ENCODE results near the gene SRSF7. TPM values are rescaled to one million over a fixed set of nuclear protein-coding genes. Genes with fewer than 3 reads are reported as not detected.
"Not testable (repeated sequence)": the region's sequence is repeated elsewhere in the genome, so short reads cannot be mapped to it uniquely, and the experiment has no call there.

SRSF7 gene
- 100 to 1,000 TPM in 1 of 3 donors, 10 to 100 TPM in 2; 46.1 to 168 (median 98.6) TPM for polyA plus RNA-seq

DNA sequence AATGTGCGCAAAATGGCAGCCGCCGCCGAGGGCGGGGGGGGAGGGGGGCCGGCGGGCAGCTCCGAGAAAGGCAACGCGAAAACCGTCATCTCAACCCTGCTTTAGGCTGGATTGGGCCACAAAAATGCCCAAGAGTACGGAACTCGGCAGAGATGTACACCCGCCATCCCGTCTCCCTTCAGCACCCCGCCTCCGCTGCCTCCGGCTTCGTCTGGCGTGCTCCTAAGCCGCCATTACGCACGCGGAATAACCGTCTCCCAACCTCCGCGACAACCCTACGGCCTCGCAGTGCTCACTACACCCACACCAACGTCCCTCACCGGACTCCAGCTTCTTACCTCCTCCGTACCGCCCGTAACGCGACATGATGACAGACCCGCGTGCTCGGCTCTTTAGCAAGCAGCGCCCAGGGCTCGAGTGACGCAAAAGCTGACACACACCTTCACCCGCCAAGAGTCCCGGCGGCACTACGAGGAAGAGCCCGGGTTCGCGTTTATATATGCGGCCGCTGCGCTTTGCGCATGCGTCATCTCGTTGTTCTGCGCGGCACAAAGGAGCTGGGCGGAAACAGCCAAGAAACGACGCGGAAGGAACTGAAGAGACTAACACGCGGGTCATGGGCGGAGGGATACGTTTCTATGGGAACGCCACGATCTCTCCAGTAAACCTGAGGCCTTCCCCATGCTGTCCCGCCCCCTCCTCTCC is at the start of gene SRSF7:
TSS of gene SRSF7 (minus strand) at position 471 of the 705 bp plus-strand sequence. CDS start at position 366, 105 bp downstream.
- WGBS, 3 donors, result 0 to 1% (median 0%) methylated on average over 67 to 68 of the region's 68 CpGs
- H3K27ac ChIP-seq (ENCODE audit: low read depth, low read length), result peak within 1 kb of the TSS; percentile 88

DNA sequence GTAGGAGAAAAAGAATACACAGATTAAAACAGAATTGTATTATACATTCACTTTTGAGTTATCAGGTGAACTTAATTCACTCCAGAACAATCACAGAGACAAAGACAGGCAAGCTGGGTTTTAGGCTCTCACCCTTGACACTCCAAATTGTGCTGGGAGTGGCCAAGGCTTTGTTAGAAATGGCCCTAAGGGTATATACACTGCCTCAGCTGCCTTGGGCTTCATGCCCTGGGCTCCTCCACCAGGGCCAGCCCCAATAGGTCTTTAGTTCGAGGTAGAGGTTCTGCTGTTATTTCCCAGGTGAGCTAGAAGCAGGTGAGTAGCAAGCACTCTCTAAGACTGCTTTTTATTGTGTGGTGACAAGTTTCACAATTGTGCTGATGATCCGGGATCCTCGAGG is 46.8 kb upstream of the SRSF7 start:
- 71 to 95% (median 93%) methylated on average over 3 of the region's 3 CpGs for WGBS, 3 donors

DNA sequence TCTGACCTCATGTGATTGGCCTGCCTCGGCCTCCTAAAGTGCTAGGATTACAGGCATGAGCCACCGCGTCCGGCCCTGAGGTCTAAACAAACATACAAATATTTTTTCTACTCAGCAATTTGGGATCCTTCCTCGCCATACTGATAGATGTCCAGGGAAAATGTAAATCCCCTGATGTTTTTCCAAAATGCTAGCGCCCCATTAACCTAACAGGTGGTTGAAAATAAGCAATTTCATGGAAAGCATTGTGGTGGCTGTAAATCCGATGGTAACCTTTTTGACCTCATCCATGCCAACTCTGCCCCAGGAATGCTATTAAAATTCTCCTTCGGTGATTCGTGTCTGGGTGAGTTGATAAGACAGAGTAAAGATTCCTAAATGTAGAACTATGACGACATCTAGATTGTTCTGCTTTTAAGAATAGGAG is 46.1 kb upstream of the SRSF7 start:
- no peak overlapping the region for H3K27ac ChIP-seq (ENCODE audit: low read depth, low read length)
- WGBS, 3 donors, result 76 to 82% (median 81%) methylated on average over 10 of the region's 10 CpGs

More for the DNA sequence above, 46.8 kb upstream of the SRSF7 start:
- H3K27ac ChIP-seq (ENCODE audit: low read depth, low read length), result no peak overlapping the region

DNA sequence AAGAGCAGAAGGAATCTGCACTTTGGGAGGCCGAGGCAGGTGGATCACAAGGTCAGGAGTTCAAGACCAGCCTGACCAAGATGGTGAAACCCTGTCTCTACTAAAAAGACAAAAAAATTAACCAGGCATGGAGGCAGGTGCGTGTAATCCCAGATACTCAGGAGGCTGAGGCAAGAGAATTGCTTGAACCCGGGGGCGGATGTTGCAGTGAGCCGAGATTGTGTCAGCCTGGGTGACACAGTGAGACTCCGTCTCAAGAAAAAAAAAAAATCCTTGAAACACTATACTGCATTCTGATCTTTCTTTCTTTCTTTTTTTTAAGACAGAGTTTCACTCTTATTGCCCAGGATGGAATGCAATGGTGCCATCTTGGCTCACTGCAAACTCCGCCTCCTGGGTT is 43.9 kb upstream of the SRSF7 start:
- H3K27ac ChIP-seq (ENCODE audit: low read depth, low read length), result not testable (repeated sequence)
- WGBS, 3 donors, result 84 to 95% (median 92%) methylated on average over 7 of the region's 7 CpGs

DNA sequence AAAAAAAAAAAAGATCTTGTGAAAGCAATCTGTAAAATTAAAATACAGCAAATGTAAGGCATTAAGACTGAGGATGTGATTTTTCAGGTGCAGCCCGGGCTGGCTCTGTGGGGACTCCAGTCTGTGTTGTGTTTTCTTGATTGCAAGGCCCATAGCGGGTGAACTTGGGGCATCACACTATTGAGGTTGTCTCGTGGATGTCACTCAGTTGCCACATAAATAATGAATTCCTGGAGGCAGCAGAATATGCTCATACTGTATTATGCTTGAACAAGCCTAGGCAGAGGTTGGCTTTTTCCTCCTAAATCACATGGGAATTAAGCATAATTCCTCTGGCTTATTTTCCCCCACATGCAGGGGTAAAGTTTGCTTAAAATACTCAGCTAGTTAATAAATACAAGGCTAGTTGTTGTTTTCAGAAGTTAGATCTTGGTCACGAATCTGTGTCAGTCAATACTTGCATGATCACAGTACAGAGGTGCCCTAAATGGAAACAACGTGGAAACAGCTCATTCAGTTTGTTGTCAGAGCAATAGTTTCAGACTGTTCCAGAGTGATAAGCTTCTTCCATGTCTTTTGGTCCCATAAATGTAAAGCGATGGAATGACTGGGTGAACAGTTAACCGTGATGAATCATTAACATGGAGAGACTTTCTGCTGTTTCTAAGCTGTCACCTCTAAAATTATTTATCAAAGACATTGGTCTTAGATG is 43.2 kb upstream of the SRSF7 start:
- 59 to 82% (median 81%) methylated on average over 7 of the region's 7 CpGs for WGBS, 3 donors
- no peak overlapping the region for H3K27ac ChIP-seq (ENCODE audit: low read depth, low read length)

DNA sequence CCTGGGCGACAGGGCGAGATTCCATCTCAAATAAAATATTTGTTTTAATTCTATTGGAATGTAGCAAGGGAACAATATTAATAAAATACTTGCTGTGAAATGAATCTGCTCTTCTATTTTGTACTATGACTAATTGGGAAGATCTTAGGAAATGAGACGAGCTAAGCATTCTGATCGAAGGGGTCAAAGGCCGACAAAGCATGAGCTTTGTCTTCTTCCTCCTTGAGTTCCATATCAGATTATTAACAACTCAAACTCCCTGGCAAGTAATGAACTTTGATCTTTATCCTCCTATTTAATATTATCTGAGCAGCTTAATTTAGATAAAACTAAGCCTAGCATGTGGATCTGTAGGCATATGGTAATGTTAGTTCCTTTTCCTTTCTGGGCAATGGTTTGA is 42.4 kb upstream of the SRSF7 start:
- WGBS, 3 donors, result 87 to 93% (median 92%) methylated on average over 5 of the region's 5 CpGs
- no peak overlapping the region for H3K27ac ChIP-seq (ENCODE audit: low read depth, low read length)

DNA sequence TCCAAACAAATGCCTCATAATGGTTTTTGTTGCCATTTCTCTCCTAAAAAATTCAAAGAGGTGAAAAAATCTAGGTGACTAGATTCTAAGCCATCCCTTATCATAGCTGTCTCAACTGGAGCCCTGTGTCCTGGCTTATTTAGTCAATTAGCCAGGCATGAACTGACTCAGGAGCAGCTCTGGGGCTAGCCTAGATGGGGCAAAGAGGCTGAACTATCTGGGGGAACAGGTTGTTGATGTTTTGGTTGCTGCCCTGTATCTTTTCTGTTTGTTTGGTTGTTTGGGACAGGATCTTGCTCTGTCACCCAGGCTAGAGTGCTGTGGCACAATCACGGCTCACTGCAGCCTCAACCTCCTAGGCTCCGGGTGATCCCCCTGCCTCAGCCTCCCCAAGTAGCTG is 41.6 kb upstream of the SRSF7 start:
- 44 to 50% (median 50%) methylated on average over 2 of the region's 2 CpGs for WGBS, 3 donors
- H3K27ac ChIP-seq (ENCODE audit: low read depth, low read length), result no peak overlapping the region

DNA sequence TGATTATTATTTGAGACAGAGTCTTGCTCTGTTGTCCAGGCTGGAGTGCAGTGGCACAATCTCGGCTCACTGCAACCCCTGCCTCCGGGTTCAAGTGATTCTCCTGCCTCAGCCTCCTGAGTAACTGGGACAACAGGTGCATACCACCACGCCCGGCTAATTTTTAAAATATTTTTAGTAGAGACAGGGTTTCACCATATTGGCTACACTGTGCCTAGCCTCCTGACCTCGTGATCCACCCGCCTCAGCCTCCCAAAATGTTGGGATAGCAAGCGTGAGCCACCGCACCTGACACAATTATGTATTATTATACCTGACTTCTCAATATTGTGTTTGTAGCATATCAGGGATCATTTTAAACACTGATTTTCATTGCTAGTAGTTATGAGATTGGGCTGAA is 41.2 kb upstream of the SRSF7 start:
- 94 to 96% (median 95%) methylated on average over 8 of the region's 8 CpGs for WGBS, 3 donors
- H3K27ac ChIP-seq (ENCODE audit: low read depth, low read length), result not testable (repeated sequence)

DNA sequence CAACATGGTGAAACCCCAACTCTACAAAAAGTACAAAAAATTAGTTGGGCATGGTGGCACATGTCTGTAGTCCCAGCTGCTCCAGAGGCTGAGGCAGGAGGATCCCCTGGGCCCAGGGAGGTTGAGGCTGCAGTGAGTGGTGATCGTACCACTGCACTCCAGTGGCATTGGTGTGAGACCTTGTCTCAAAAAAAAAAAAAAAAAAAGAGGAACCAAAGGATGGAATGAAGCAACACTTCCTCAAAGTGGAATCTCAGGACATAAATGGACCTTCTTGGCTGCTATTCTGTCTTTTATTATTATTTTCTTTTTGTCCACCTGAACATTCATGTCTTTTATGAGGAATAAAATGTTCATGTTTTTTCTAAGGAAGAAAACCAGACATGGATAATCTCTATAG is 40.6 kb upstream of the SRSF7 start:
- H3K27ac ChIP-seq (ENCODE audit: low read depth, low read length), result no peak overlapping the region
- 63 to 81% (median 79%) methylated on average over 1 of the region's 1 CpG for WGBS, 3 donors

DNA sequence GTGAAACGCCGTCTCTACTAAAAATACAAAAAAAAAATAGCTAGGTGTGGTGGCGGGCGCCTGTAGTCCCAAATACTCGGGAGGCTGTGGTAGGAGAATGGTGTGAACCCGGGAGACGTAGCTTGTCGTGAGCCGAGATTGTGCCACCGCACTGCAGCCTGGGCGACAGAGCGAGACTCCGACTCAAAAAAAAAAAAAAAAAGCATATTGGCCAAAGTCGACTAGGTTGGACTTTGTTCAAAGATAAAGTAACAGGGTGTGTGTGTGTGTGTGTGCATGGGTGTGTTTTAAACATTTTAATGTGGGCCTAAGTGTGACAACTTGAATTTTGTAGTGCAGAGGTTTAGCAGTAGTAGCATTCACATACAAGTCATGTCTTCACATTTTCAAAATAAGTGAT is 38.5 kb upstream of the SRSF7 start:
- 85 to 91% (median 89%) methylated on average over 14 of the region's 14 CpGs for WGBS, 3 donors
- no peak overlapping the region for H3K27ac ChIP-seq (ENCODE audit: low read depth, low read length)

DNA sequence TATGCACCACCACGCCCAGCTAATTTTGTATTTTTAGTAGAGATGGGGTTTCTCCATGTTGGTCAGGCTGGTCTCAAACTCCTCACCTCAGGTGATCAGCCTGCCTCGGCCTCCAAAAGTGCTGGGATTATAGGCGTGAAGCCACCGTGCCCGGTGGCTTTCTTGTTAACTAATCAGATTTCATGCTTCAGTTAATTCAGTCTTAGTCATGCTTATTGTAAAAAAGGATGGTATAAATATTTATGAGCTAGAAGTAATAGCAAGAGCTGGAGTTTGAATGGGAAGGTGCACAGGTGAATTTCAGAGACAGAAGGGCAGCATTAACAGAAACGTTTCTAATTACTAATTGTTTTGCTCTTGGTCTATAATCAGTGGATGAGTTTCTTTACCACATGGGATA is 37.1 kb upstream of the SRSF7 start:
- H3K27ac ChIP-seq (ENCODE audit: low read depth, low read length), result no peak overlapping the region
- 85 to 94% (median 93%) methylated on average over 6 of the region's 6 CpGs for WGBS, 3 donors

DNA sequence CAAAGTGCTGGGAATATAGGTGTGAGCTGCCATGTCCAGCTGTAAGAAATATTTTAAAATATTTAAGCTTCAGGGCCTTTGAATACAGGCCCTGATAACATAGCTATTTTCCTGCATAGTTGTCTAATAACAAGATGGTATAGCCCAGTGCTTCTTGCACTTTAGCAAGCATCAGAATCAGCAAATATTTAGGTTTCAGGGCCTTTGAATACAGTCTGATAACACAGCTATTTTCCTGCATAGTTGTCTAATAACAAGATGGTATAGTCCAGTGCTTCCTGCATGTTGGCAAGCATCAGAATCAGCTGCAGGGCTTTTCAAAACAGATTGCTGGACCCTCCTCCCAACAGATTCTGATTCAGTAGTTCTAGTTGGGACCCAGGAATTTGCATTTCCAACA is 32.4 kb upstream of the SRSF7 start:
- H3K27ac ChIP-seq (ENCODE audit: low read depth, low read length), result no peak overlapping the region

DNA sequence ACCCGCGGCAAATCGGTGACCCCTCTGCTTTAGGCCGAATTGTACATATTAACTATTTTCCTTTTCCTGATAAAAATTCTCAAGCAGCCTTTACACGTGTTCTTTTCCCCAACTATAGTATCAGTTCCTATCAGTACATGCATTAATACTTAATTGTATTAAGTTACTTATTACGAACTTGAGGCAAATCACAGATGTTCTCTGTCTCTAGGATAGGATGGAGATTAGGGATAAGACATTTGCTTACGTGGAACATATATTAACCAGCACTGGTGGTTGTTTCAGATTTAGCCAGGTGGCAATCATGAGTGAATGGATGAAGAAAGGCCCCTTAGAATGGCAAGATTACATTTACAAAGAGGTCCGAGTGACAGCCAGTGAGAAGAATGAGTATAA is 27.5 kb upstream of the SRSF7 start:
- 9 to 15% (median 13%) methylated on average over 8 of the region's 8 CpGs for WGBS, 3 donors
- H3K27ac ChIP-seq (ENCODE audit: low read depth, low read length), result no peak overlapping the region

DNA sequence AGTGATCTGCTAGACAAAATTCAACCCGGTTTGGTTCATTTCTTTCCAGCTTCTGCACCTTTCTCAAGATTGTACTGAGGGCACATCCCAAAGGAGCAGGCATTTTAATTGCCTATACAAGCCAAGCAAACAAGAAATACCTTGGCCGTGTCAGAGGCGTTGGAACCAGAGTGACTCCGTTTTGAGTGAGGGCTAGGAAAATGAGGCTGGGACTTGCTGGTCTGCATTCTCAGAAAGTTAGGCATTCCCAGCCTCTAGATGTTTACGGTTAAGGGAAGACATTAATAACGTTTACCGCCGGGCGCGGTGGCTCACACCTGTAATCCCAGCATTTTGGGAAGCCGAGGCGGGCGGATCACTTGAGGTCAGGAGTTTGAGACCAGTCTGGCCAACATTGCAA is 25.4 kb upstream of the SRSF7 start:
- H3K27ac ChIP-seq (ENCODE audit: low read depth, low read length), result no peak overlapping the region
- WGBS, 3 donors, result 81 to 91% (median 82%) methylated on average over 13 of the region's 13 CpGs

DNA sequence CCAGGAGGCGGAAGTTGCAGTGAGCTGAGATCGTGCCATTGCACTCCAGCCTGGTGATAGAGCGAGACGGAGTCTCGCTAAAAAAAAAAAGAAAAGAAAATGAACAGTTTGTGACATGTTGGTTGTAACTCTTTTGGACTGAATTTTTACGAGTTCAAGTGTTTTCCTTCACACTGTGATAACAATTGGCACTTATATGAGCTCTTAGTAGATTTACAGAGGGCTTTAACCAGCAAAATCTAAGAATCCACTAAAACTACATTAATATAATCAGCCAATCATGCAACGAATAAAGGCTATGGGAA is 24.7 kb upstream of the SRSF7 start:
- WGBS, 3 donors, result 72 to 88% (median 77%) methylated on average over 7 of the region's 7 CpGs

DNA sequence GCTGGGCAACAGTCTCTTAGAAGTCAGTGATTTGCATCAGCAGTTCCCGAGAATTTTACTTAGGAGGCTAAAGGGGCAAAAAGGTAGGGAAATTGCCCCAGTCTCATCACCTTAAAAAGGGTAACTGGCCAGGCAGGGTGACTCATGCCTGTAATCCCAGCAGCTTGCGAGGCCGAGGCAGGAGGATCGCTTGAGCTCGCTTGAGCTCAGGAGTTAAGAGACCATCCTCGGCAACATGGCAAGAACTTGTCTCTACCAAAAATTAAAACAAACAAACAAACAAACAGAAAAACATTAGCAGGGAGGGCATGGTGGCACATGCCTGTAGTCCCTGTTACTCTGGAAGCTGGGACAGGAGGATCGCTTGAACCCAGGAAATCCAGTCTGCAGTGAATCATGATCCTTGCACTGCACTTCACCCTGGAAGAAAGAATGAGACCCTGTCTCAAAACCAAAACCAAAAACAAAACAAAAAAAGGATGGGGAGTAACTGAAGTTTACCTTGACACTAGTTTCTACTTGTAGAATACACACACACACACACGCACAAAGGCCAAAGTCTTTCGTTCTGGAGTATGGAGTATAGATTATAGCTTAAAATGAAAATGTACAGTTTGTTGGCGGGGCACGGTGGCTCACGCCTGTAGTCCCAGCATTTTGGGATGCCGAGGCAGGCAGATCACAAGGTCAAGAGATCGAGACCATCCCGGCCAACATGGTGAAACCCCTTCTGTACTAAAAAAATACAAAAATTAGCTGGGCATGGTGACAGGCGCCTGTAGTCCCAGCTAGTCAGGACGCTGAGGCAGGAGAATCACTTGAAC is 24.1 kb upstream of the SRSF7 start:
- no peak overlapping the region for H3K27ac ChIP-seq (ENCODE audit: low read depth, low read length)
- WGBS, 3 donors, result 86 to 90% (median 86%) methylated on average over 17 of the region's 17 CpGs

More for the DNA sequence above, 24.7 kb upstream of the SRSF7 start:
- no peak overlapping the region for H3K27ac ChIP-seq (ENCODE audit: low read depth, low read length)

DNA sequence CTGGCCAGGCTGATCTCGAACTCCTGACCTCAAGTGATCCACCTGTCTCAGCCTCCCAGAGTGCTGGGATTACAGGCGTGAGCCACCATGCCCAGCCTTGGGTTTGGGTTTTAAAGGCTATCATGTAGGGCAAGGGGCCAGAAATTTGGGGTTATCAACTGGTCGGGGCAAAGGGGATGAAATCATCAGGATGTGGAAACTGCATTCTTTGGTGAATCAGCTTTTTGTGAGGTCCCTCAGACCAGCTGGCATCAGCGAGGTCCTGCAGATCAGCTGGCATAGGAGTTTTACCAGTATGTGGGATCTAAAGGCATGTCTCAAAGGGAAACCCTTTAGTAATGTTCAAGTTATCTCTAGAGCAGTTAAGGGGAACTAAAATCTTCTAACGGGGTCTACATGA is 20.5 kb upstream of the SRSF7 start:
- H3K27ac ChIP-seq (ENCODE audit: low read depth, low read length), result no peak overlapping the region
- 65 to 77% (median 68%) methylated on average over 5 of the region's 5 CpGs for WGBS, 3 donors

DNA sequence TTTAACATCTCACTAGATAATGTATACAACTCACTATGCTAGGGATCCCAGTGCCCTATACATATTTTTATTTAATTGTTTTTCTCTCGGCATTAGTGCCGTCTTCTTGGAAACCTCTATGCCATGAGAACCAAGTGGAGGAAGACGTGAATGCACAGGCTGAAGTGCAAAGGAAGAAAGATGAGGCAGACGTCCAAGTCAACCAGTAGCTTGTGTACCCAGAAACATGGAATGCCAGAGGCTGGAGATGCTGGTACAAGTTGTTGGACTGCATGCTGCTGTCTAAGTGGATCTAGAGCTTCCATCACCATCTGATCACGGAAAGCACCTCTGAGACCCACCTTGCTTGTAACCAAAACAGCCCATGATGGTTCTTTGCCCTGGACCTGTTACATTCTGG is 14.4 kb upstream of the SRSF7 start:
- no peak overlapping the region for H3K27ac ChIP-seq (ENCODE audit: low read depth, low read length)
- WGBS, 3 donors, result 79 to 86% (median 83%) methylated on average over 5 of the region's 5 CpGs

DNA sequence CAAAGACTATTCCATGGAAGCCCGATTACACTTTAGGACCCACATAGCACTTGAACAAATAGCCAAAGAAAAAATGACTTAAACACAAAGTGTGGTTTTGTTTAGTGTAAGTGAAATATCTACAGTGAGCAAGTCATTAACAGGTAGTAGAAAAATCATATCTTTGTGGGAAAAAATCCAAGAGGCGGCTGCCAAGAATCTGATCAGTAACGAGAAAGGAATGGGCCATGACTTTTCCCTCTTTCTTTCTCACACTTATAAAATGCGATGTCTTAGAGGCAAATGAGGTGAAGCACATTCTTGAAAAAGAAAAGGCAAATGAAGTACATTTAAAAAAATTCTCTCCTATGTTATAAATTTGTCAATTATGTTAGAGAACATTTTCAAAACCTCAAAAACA is 14.0 kb upstream of the SRSF7 start:
- 27 to 83% (median 78%) methylated on average over 4 of the region's 4 CpGs for WGBS, 3 donors

More for the DNA sequence above, 14.0 kb upstream of the SRSF7 start:
- no peak overlapping the region for H3K27ac ChIP-seq (ENCODE audit: low read depth, low read length)
